OCI-LY1 (cell line): ENCODE data around the gene ASB4.

ENCODE experiments used
- CTCF ChIP-seq: fragments of 200-600 bp; sonication (generic), shearing (Covaris generic); IDR thresholded peaks from 2 replicates; pipeline ENCODE4 v1.5.1; 2017; ENCODE audit warnings: mild to moderate bottlenecking, antibody characterized with exemption, low read length, moderate library complexity, mixed read lengths
- EZH2 ChIP-seq: fragments of 200-600 bp; sonication (generic), shearing (Covaris generic); IDR thresholded peaks from 2 replicates; pipeline ENCODE4 v1.8.0; 2017; ENCODE audit warnings: borderline replicate concordance, mixed run types, mild to moderate bottlenecking, antibody characterized with exemption, low read length, moderate library complexity, mixed read lengths

GRCh38 chr7:95589031-95589430 lies 103.3 kb downstream of the ASB4 start:
- no peak for TF ChIP-seq CTCF
- no peak for TF ChIP-seq EZH2
